ENCODE measurements around the gene RND1.
"Not testable (repeated sequence)": the region's sequence is repeated elsewhere in the genome, so short reads cannot be mapped to it uniquely, and the experiment has no call there.

RND1 gene

DNA sequence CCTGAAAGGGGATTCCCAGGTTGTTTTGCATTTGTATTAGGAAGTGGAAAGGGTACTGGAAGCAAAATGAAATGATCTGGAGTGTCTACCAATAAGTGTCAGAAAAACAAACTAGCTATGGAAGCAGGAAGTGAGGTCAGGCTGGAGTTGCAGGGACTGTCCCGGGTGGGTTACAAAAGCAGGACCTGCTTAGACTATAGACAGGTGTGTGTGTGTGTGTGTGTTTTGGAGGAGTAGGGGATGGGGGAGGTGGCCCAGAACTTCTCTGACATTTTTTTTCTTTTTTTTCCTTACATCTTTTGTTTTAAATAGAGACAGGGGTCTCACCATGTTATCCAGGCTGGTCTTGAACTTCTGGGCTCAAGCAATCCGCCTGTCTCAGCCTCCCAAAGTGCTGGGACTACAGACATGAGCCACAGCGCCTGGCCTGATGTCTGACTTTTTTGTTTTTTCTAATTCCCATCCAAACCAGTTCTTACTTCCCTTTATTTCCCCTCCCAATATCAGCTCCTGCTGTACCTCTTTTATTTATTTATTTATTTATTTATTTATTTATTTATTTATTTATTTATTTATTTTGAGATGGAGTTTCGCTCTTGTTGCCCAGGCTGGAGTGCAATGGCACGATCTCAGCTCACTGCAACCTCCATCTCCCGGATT, 512 bp upstream of the RND1 start:
- DNase-seq = no peak

DNA sequence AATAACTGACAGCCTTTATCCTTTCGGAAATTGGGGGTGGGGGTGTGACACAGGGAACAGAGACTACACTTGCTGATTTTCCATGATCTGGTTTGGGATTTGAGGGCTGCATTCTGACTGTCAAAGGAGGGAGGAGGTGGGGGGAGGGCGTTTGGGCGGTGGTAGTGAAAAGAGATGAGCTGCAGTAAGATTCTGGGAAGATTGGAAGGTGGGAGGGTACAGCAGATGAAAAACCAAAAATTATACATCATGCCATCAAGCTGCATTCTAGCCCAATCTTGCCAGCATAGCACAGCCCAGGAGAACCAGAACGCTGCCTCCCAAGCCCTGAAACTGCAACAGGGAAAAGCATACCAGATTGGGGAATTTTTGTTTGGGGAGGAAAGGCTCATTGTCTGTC, 2.4 kb downstream of the RND1 start:
- no peak for DNase-seq

DNA sequence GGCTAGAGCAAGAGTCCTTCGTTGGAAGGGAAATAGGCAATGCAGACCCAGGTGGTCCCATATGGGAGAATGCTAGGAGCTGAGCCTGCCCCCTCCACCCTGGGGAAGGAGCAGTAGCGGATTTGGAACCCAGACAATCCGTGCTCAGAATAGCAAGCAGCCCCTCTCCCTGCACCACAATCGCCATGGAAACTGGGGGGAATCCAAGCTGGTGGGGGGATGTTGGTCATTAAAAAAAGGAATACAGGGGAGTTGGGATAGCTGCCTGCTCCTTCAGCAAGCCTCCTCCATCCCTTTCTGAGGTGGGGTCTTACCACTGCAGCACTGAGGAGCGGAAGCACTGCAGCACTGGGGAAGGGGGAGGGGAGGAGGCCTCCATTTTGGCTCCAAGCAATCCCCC, 2.9 kb downstream of the RND1 start:
- DNase-seq = no peak

DNA sequence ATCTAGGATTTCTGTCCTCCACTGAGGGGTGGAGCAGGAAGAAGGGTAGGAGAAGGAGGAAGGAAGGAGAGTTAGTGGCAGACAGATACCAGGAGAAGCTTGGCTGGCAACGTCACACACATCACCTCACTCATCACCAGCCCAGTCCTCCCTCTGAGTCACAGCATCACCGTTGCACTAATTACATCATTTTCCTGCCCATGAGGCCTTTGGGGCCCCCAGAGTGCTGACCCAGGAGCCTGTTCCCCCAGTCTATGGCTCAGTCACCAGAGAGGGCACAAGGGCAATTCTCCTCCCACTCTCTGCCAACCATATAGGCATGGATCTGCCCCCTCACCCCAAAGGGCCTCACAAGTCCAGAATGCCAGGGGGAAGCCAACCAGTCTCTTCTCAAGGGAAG, 4.6 kb downstream of the RND1 start:
- no peak for DNase-seq

DNA sequence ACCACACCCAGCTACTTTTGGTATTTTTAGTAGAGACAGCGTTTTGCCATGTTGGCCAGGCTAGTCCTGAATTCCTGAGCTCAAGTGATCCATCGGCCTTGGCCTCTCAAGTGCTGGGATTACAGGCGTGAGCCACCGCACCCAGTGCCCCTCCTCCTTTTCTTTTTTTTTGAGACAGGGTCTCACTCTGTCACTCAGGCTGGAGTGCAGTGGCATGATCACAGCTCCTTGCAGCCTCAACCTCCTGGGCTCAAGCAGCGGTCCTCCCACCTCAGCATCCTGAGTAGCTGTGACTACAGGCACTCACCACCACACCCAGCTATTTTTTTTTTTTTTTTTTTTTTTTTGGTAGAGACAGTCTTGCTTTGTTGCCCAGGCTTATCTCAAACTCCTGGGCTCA, 5.4 kb downstream of the RND1 start:
- DNase-seq = not testable (repeated sequence)

DNA sequence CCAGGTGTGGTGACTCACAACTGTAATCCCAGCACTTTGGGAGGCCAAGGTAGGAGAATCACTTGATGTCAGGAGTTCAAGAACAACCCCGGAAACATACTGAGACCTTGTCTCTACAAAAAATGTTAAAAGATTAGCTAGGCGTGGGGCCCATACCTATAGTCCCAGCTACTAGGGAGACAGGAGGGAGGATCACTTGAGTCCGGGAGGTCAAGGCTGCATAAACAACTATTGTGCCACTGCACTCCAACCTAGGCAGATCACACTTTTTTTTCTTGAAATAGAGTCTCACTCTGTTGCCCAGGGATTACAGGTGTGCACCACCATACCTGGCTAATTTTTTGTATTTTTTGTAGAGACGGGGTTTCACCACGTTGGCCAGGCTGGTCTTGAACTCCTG, 6.1 kb downstream of the RND1 start:
- no peak for DNase-seq

DNA sequence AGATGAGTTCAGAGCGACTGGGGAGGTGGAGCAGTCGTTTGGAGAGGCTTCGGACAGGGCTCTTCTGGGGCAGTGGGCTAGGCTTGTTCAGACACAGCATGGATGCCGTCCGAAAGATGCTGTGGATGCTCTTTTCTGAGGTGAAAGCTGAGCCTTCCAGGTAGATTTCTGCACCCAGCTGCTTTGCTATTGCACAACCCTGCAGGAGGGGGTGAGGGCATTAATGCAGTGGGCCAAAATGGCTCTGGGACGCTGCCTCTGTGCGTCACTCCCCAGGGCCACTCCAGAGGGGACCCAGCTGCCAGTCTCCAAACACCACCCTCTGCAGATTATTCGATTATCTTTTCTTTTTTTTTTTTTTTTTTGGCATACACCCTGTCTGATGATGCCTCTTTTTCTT, 7.6 kb downstream of the RND1 start:
- no peak for DNase-seq

DNA sequence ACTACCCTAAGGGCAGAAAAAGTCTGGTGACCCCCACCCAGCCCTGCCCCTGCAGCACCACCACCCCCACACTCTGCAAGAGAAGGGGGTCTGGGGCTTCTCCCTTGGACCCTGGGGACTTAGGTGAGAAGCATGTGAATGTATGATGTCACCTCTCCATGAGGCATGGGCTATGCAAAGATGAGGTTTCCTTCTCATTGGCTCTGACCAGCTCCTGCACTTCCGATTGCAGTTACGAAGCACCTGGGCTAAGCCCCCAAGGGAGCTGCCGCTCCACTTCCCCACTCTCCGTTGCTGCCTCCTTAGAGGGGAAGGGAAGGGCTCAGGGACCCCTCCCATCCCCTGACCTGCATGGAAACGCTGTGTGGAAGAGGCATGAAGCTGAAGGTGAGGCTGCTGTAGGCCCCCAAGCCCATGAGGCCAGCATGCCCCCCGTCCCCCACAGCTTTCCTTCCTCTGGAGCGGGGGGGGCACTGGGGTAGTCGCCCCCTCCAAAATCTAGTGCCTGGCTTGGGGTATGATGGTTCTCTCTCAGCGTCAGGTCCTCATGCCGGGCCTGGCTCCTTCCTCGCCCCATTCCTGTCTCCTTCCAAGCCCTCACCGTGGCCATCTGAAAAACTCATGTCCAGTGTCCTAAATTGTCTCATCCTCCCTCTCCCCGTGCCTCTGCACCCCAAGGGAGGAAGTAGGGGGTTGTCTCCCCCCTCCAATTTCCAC, 8.2 kb downstream of the RND1 start:
- DNase-seq = no peak

DNA sequence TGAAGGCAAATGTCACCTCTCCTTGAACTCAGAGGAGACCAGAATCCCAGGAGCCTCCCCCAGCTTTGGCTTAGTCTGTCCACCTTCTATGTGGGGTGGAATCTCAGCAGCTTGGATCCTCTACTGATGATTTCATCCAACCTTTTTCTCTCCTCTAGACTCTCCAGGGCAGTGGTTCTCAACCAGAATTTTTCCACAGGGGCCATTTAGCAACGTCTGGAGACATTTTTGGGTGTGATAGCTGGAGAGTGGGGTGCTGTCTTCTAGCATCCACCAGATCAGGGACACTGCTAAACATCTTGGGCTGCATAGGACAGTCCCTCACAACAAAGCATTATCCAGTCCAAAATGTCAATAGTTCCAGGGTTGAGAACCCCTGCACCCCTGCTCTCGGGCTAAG, 9.3 kb downstream of the RND1 start:
- DNase-seq = no peak

DNA sequence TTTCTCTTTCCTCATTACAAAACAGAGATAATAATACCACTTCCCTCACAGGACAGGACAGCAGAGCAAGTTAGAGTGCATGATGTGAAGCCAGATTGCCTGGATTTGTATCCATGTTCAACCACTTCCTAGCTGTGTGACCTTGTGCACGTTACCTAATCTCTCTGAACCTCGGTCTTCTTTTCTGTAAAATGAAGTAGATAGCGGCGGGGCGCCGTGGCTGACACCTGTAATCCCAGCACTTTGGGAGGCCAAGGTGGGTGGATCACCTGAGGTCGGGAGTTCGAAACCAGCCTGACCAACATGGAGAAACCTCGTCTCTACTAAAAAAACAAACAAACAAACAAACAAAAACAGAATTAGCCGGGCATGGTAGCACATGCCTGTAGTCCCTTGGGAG, 10.7 kb downstream of the RND1 start:
- not testable (repeated sequence) for DNase-seq

DNA sequence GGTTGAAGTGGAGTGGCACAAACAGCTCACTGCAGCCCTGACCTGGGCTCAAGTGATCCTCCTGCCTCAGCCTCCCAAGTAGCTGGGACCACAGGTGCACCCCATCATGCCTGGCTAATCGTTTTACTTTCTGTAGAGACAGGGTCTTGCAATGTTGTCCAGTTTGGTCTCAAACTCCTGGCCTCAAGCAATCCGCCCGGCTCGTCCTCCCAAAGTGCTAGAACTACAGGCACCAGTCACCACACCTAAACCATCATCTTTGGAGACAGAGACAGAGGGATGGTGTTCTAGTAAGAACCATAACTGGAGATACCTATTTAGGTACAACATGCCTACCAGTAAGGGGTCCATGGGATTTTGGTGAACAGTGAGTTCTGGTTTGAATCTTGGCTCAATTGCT, 11.2 kb downstream of the RND1 start:
- DNase-seq = no peak

DNA sequence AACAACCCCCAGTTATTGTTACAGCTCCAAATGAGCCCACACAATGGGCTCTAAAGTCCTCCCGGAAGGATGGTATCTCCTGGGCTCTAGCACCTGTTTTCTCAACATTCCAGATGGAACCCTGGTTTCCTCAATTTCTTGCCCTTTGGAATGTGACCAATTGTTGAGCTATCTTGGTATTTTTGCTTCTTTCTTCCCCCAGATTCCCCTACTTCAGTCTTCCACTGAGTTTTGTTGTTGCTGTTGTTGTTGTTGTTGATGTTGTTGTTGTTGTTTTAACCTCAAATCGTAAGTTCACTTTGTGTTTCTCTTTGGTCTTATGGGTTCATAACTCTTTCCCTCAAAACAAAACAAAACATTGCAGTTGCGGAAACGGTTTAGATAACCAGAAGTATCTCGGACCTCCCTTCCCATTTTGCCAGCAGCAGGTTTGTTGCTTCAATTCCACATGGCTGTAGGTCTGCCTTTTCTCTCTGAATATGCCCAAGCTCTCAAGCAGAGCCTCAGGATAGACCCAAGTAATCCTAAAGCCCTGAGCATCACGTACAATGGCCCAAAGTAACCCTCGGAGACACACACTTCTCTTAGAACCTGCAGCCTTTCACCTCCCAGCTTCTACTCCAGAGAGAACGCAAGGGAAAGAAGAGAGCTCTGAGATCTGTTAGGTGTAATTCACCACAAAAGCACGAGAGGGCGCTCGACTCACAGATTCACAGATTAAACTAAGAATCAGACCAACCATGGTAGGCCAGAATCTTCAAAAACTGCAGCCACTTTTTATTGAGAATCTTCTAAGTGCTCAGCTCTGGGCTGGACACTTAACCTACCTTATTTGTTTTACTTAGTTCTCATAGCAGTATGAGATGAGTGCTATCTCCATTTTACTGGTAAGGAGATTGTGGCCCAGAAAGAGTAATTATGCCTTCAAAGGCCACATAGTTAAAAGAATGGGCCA, 12.7 kb downstream of the RND1 start:
- DNase-seq = peak; percentile 92

DNA sequence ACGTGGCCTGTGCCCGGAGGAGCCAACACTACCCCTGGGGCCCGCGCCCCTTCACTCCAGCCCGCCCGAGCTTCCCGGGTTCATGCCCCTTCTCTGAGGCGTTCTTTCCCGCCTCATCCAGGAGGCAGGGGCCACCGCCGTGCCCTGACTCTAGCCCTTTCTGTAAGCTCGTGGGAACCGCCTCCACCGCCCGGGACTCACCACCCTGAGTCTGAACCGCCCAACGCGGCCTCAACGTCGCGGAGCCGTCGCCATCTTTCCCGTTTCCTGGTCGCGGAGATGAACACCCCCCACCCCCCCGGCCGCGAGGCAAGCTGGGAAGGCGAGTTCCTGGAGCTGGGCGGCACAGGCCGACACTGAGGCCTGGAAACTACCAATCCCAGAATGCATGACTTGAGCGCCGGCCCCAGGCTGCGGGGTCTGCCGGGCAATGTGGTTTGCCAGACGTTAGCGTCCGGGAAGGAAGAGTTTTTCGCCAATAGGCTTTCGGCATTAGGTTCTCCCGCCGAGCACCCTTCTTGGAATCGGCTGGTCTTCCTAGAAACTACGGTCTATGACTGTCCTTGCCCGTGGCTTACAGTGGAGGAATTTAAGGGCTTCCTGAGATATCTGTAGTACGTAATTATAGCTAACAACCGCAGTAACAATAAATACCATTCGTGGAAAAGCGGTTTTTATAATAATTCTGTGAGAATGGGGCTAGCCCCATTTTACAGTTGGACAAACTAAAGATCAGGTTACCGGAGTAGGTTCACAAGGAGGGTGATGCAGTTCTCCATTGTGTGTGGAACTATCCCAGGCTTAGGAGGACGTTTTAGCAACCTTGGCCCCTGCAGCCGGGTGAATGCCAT, 13.6 kb downstream of the RND1 start, which contains the start of gene DDX23:
Gene DDX23, minus strand, starts transcription at position 281 of the 851 bp plus-strand sequence. CDS start 6,381 bp downstream, outside the sequence.
- DNase-seq = peak; percentile 93

DNA sequence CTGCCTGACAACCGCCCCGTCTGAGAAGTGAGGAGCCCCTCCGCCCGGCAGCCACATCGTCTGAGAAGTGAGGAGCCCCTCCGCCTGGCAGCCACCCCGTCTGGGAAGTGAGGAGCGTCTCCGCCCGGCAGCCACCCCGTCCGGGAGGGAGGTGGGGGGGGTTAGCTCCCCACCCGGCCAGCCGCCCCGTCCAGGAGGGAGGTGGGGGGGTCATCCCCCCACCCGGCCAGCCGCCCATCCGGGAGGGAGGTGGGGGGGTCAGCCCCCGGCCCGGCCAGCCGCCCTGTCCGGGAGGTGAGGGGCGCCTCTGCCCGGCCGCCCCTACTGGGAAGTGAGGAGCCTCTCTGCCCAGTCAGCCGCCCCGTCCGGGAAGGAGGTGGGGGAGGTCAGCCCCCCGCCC, 23.6 kb downstream of the RND1 start:
- DNase-seq = not testable (repeated sequence)

DNA sequence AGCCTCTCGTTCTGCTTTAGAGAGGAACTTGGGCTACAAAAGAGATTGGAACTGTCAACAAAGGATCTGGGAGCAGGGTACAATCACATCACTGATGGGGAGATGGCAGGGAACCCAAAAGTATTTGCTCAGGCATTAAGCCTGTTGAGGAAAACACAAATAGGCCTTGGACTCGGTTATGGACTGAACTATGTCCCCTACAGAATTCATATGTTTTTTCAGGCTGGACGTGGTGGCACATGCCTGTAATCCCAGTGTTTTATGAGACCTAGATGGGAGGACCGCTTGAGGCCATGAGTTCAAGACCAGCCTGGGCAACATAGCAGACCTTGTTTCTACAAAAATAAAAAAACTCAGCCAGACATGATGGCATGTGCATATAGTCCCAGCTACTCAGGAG, 27.6 kb downstream of the RND1 start:
- DNase-seq = no peak

DNA sequence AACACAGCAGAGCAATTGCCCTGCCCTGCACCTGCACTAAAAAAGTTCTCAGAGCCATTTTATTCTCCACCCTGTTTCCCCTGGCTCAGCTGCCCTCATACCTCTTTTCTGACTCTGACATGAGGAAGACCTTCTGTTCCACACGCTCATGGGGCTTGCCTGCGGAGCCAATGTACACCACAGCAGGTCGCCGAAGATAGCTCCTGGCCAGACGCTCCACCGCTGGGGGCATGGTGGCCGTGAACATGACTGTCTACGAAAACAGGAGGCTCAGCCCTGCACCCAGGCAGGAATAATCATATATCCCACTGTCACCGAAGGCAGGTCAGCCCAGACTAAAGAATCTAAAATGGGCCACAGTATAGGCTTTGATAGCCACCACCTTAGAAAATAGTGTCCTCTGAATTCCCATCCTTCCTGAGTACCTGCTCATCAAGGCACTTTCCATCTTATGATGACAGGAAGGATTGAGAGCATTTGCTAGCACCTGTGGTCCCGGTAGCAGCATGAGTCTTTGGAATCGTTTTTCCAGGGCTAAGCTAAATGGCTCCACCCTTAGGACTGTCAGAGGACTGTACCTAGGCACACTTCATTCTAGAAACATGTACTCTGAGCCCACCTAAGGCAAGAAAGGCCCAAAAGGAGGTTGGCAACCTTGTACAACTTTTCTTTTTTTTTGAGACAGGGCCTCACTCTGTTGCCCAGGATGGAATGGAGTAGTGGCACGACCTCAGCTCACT, 33.2 kb downstream of the RND1 start:
- DNase-seq = no peak

DNA sequence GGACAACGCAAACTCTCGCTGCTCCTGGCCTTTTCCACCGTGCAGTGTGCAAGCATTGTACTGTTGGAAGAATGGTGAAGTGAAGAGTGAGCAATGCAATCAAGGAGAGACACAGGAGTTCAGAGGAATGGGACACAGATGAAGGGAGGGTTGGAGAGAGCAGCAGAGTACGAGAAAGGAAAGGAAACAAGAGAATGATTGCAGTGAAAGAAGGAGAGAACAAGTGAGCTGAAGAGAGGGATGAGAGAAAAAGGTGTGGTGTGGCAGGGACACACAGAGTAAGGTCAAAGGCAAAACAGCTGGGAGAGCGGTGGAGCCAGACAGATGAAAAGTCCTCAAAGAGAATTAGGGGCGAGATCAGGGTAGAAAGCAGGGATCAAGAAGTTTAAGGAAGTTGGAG, 34.4 kb downstream of the RND1 start:
- DNase-seq = no peak

DNA sequence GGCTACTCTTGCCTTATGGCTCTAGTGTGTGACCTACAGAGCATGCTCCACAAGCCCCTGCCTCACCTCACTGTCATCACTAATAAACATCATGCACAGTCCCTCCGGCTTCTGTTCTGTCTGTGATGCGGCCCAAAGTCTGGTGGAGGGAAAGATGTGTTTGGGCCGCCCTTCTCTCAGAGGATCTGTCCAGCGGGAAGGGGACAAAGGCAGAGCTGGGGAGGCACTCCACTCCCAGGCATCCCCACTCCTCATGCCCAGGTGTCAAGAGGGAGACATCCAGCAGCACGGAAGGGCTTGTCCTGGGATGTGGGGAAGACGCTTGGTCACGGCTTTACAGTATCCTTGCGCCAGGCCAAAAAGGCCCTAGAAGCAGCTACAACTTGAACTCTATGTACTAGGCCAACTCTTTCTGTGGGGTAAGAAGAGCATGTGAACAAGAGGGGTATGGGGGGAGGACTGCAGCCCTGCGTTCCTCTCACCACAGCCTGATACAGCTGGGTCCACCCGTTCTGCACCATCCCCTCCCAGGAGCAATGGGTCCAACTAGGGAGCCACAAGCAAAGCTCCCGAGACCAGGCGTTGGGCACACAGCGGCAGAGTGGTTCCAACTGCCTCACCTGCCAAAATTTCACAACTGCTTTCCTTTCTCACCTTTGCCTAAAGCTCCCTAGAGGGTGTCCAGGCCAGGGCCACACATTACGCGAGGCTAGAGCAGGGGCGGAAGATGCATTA, 36.7 kb downstream of the RND1 start:
- DNase-seq = no peak

DNA sequence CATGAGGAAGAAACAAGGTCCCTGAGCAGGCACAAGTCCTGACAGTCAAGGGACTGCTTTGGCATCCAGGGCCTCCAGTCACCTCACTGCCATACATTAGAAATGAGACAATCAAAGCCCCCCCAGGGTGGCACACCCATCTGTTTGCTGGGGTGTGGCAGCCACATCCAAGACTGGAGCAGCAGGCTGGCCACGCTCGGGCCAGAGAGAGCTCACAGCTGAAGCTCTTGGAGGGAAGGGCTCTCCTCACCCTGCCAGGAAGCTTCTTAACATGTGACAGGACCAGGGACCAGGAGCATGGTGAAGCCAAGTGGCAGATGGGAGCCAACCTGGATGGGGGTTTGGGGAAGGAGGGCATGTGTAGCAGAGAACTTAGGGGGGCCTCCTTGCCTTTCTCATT, 37.4 kb downstream of the RND1 start:
- DNase-seq = no peak

DNA sequence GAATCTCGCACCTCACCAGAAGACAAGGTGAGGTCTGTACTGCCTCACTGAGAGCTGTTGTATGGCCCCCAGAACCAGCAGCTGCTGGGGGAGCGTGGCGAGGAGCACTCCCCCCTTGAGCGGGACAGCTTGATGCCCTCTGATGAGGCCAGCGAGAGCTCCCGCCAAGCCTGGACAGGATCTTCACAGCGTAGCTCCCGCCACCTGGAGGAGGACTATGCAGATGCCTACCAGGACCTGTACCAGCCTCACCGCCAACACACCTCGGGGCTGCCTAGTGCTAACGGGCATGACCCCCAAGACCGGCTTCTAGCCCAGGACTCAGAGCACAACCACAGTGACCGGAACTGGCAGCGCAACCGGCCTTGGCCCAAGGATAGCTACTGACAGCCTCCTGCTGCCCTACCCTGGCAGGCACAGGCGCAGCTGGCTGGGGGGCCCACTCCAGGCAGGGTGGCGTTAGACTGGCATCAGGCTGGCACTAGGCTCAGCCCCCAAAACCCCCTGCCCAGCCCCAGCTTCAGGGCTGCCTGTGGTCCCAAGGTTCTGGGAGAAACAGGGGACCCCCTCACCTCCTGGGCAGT, 38.1 kb downstream of the RND1 start:
- no peak for DNase-seq

DNA sequence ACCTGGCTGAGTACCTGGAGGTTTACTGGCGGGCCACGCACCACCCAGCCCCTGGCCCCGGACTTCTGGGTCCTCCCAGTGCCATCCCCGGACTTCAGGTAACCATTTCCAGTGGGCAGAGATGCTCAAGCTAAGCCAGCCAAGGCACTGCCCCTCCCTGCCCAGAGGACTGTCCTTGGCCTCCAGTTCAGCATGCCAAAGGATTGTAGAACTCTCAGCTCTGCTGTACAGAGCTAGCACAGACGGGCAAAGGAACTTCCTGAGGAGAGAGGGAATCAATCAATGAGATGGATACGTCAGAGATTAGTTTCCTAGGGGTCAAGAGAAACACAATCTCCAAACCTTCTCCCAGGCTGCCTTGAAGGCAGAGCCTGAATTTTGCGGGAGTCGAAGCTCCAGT, 38.6 kb downstream of the RND1 start:
- DNase-seq = no peak
